ENCODE data around the gene FANCB. TPM values are rescaled to one million over a fixed set of nuclear protein-coding genes. Genes with fewer than 3 reads are reported as not detected.

The FANCB gene
- total RNA-seq, 1 experiment from 2014 or later = 11.3 TPM

- TF ChIP-seq TCF7L2 (IDR thresholded peaks at IDR 0.05; ENCODE audit: borderline replicate concordance, extremely low read depth, insufficient read depth, insufficient read length) (no peak), JUND (IDR thresholded peaks at IDR 0.05) (no peak), EZH2 (IDR thresholded peaks at IDR 0.05) (no peak), EZH2phosphoT487 (IDR thresholded peaks at IDR 0.05; ENCODE audit: borderline replicate concordance) (no peak)
Measured at GRCh38 chrX:14902537-14902936, 29.7 kb upstream of the FANCB start (continued).

GRCh38 chrX:14899607-14900006 is 26.7 kb upstream of the FANCB start:
- no peaks in the 10 kb centered on the region for H4K20me1 ChIP-seq (ENCODE audit: insufficient read depth)
- TF ChIP-seq CBX3 (IDR thresholded peaks at IDR 0.05; ENCODE audit: low read depth) = no peak
- TF ChIP-seq FOSL1 (IDR thresholded peaks at IDR 0.05; ENCODE audit: low read depth) = 0 out of 2 replicates have a peak, but pooled peaks have one; percentile 19
- no peak for TF ChIP-seq CEBPB (IDR thresholded peaks at IDR 0.05; ENCODE audit: low read depth)
- TF ChIP-seq EZH2phosphoT487 (IDR thresholded peaks at IDR 0.05; ENCODE audit: borderline replicate concordance) = no peak
- TF ChIP-seq EGR1 (IDR thresholded peaks at IDR 0.05; ENCODE audit: low read depth) = no peak
- TF ChIP-seq SIN3A (IDR thresholded peaks at IDR 0.05; ENCODE audit: low read depth) = no peak
- no peak for TF ChIP-seq ZFX (IDR thresholded peaks at IDR 0.05)
- no peak for TF ChIP-seq POLR2A (IDR thresholded peaks at IDR 0.05; ENCODE audit: borderline replicate concordance, extremely low read depth, insufficient read depth, insufficient read length)
- no peak for TF ChIP-seq REST (IDR thresholded peaks at IDR 0.05; ENCODE audit: low read depth)
- no peak for TF ChIP-seq EZH2 (IDR thresholded peaks at IDR 0.05)
- TF ChIP-seq SRF (IDR thresholded peaks at IDR 0.05; ENCODE audit: low read depth) = no peak
- TF ChIP-seq POLR2AphosphoS5 (IDR thresholded peaks at IDR 0.05; ENCODE audit: low read depth, low read length) = no peak
- TF ChIP-seq ELF1 (IDR thresholded peaks at IDR 0.05; ENCODE audit: borderline replicate concordance, low read depth) = no peak
- peak; percentile 42 for TF ChIP-seq JUND (IDR thresholded peaks at IDR 0.05)
- CTCF ChIA-PET = no interaction called here
- no peaks in the 10 kb centered on the region; the same call in 1 of the 2 replicates for H3K79me2 ChIP-seq (ENCODE audit: insufficient read depth, low read length)
- H2AFZ ChIP-seq (ENCODE audit: low read depth, low read length, poor library complexity, severe bottlenecking) = no peak overlapping the region
- no TSS peak for BruUV-seq (replicated peaks)
- H3K4me3 ChIP-seq (replicated peaks in 1 of 2; ENCODE audit: low read depth in 1 of 2, low read length in 2 of 2) = no peak overlapping the region
- peaks cover 3 to 8% of the 10 kb centered on the region in 2 experiments; a peak in 3 of 4 replicates for H3K4me1 ChIP-seq (ENCODE audit: control insufficient read depth in 1 of 2, insufficient read depth in 2 of 2, low read length in 2 of 2)
- RAD21 ChIA-PET (ENCODE audit: low non-redundant PET in 1 of 2, low total read pairs in 2 of 2, uncharacterized antibody in 2 of 2, unreplicated experiment in 2 of 2) = no interaction called here
- H3K9ac ChIP-seq (ENCODE audit: low read length) = no peak overlapping the region
- H3K36me3 ChIP-seq (ENCODE audit: control insufficient read depth in 1 of 2, insufficient read depth in 2 of 2, low read length in 2 of 2) = no peaks in the 10 kb centered on the region
- H3K4me2 ChIP-seq (ENCODE audit: low read length) = peak overlapping the region; percentile 51; the same call in 1 of the 2 replicates
- no peak overlapping the region for H3K27ac ChIP-seq (ENCODE audit: low read depth, low read length)
- no peaks in the 10 kb centered on the region for H3K9me2 ChIP-seq (ENCODE audit: insufficient read depth)
- intact Hi-C loops (cut with micrococcal nuclease) = no loop called here
- ATAC-seq = peak; percentile 58; the same call in 1 of the 2 replicates
- peak; percentile 15 for DNase-seq (ENCODE audit: low read depth, low spot score)
- no peaks in the 10 kb centered on the region for H3K9me3 ChIP-seq (ENCODE audit: control insufficient read depth in 1 of 2, insufficient read depth in 1 of 2, low read depth in 1 of 2, low read length in 2 of 2)
- H3K27me3 ChIP-seq (ENCODE audit: insufficient read depth, low read length) = no peaks in the 10 kb centered on the region
- POLR2A ChIA-PET = no interaction called here
